HepG2 (cell line): ENCODE data around the gene NAV2. TPM values are rescaled to one million over a fixed set of nuclear protein-coding genes. Genes with fewer than 3 reads are reported as not detected.

Experiments used
- ATF2 ChIP-seq: sonication (generic); formaldehyde crosslinking; IDR thresholded peaks from 2 replicates; pipeline ENCODE4 v1.4.0; 2020; ENCODE audit warnings: missing genetic modification reagents
- CBFB ChIP-seq: sonication (generic); formaldehyde crosslinking; IDR thresholded peaks from 2 replicates; pipeline ENCODE4 v1.4.0; 2020; ENCODE audit warnings: missing genetic modification reagents
- FOXC1 ChIP-seq: sonication (generic); formaldehyde crosslinking; IDR thresholded peaks from 2 replicates; pipeline ENCODE4 v1.8.0; 2022; ENCODE audit warnings: mild to moderate bottlenecking, missing genetic modification reagents, borderline replicate concordance
- GABPB1 ChIP-seq: IDR thresholded peaks from 2 replicates; pipeline ENCODE4 v1.6.1; 2016; ENCODE audit warnings: mild to moderate bottlenecking, missing genetic modification reagents, moderate library complexity, missing compliant biosample characterization
- HMGXB3 ChIP-seq: sonication (generic); formaldehyde crosslinking; IDR thresholded peaks from 2 replicates; pipeline ENCODE4 v1.4.0; 2020; ENCODE audit warnings: missing genetic modification reagents, borderline replicate concordance
- HNRNPK ChIP-seq: fragments of 200-400 bp; formaldehyde crosslinking; IDR thresholded peaks from 2 replicates; pipeline ENCODE4 v1.6.1; 2018; ENCODE audit warnings: low read length, low read depth, moderate library complexity, mild to moderate bottlenecking; ENCODE audit not compliant: poor library complexity, severe bottlenecking
- IRF1 ChIP-seq: sonication (generic); formaldehyde crosslinking; IDR thresholded peaks from 2 replicates; pipeline ENCODE4 v1.4.0; 2020; ENCODE audit warnings: low read depth, mild to moderate bottlenecking, missing genetic modification reagents
- IRF9 ChIP-seq: sonication (generic); formaldehyde crosslinking; IDR thresholded peaks from 2 replicates; pipeline ENCODE4 v1.8.0; 2022; ENCODE audit warnings: missing genetic modification reagents, mild to moderate bottlenecking, borderline replicate concordance
- JDP2 ChIP-seq: sonication (generic); formaldehyde crosslinking; IDR thresholded peaks from 2 replicates; pipeline ENCODE4 v1.8.1; 2022; ENCODE audit warnings: missing genetic modification reagents, borderline replicate concordance
- MBNL3 ChIP-seq: fragments of 250-450 bp; sonication (Bioruptor Pico); conservative IDR thresholded peaks from 2 replicates; pipeline ENCODE4 v1.8.0; 2022; ENCODE audit warnings: mild to moderate bottlenecking, inconsistent platforms
- MYC ChIP-seq: sonication (generic); formaldehyde crosslinking; IDR thresholded peaks from 2 replicates; pipeline ENCODE4 v1.9.0; 2021; ENCODE audit warnings: missing genetic modification reagents, borderline replicate concordance
- NBN ChIP-seq: fragments of 450-650 bp; conservative IDR thresholded peaks from 2 replicates; pipeline ENCODE4 v1.6.1; 2017
- SIX1 ChIP-seq: sonication (generic); formaldehyde crosslinking; IDR thresholded peaks from 2 replicates; pipeline ENCODE4 v1.4.0; 2020; ENCODE audit warnings: missing genetic modification reagents, borderline replicate concordance
- SRF ChIP-seq: IDR thresholded peaks from 2 replicates; pipeline ENCODE4 v1.6.1; 2011; ENCODE audit warnings: mild to moderate bottlenecking, low read depth, low read length, moderate library complexity
- SUZ12 ChIP-seq: fragments of 150-350 bp; IDR thresholded peaks from 2 replicates; pipeline ENCODE4 v1.6.1; 2014; ENCODE audit warnings: low read depth, low read length
- THAP11 ChIP-seq: IDR thresholded peaks from 2 replicates; pipeline ENCODE4 v1.6.1; 2016; ENCODE audit warnings: missing biosample characterization, missing genetic modification reagents
- THRA ChIP-seq: sonication (generic); formaldehyde crosslinking; IDR thresholded peaks from 2 replicates; pipeline ENCODE4 v1.4.0; 2020; ENCODE audit warnings: missing genetic modification reagents, borderline replicate concordance
- ZNF138 ChIP-seq: sonication (generic); formaldehyde crosslinking; IDR thresholded peaks from 2 replicates; pipeline ENCODE4 v1.5.0; 2020; ENCODE audit warnings: mild to moderate bottlenecking, low read depth, missing genetic modification reagents
- ZNF3 ChIP-seq: IDR thresholded peaks from 2 replicates; pipeline ENCODE4 v1.7.0; 2017; ENCODE audit warnings: inconsistent platforms
- ZNF432 ChIP-seq: sonication (generic); formaldehyde crosslinking; IDR thresholded peaks from 2 replicates; pipeline ENCODE4 v1.5.0; 2020; ENCODE audit warnings: missing genetic modification reagents, mild to moderate bottlenecking, borderline replicate concordance
- ZNF724P ChIP-seq: sonication (generic); formaldehyde crosslinking; IDR thresholded peaks from 2 replicates; pipeline ENCODE4 v1.8.0; 2022; ENCODE audit warnings: missing genetic modification reagents, borderline replicate concordance
- polyA plus RNA-seq, 8 experiments: library from polyadenylated mRNA; depleted of rRNA in 3 of 8; stranded (reverse) in 7 of 8; unstranded in 1 of 8; fragments of >200 nt; fragmentation: Illumina TruSeq in 4 of 8; extraction: Trizol in 4 of 8; gene quantifications; 2 replicates each; pipeline versions ENCODE4 v1.2.1 to v1.2.3, GENCODE V29; 2011 to 2016; ENCODE audit warnings: low read depth in 4 of 8, missing spikeins in 1 of 8, mixed read lengths in 1 of 8; ENCODE audit not compliant: insufficient read depth in 1 of 8
- total RNA-seq, 5 experiments: library from RNA; depleted of rRNA; stranded (reverse); fragments of >200 nt; fragmentation: Illumina TruSeq; extraction: Trizol; gene quantifications; 2 replicates each; pipeline ENCODE4 v1.2.3, GENCODE V29; 2016; ENCODE audit warnings: low read depth in 1 of 5

NAV2 gene
- total and polyA plus RNA-seq, 2 of the 13 experiments (the other 11 are each of a cell fraction or from before 2014, with no cell fraction given): 9.3 to 34.6 TPM

- TF ChIP-seq HMGXB3 (CRISPR knock-in tag) (no peak), THRA (CRISPR knock-in tag) (no peak), FOXC1 (CRISPR knock-in tag) (no peak), GABPB1 (CRISPR knock-in tag) (no peak), THAP11 (CRISPR knock-in tag) (peak; percentile 21; the same call in 1 of the 2 replicates), JDP2 (no peak), CBFB (CRISPR knock-in tag) (no peak), SUZ12 (no peak), ZNF724P (CRISPR knock-in tag) (no peak), HNRNPK (no peak), ZNF432 (CRISPR knock-in tag) (no peak), MBNL3 (CRISPR knock-in tag) (no peak), SIX1 (0 out of 2 replicates have a peak, but pooled peaks have one; percentile 11), MYC (CRISPR knock-in tag) (no peak), ZNF3 (no peak), IRF9 (CRISPR knock-in tag) (no peak), SRF (0 out of 2 replicates have a peak, but pooled peaks have one; percentile 2), IRF1 (CRISPR knock-in tag) (no peak), ZNF138 (CRISPR knock-in tag) (no peak), ATF2 (CRISPR knock-in tag) (peak; percentile 46; the same call in 1 of the 2 replicates), NBN (no peak)
Observed at GRCh38 chr11:19953909-19954308, 241.3 kb downstream of the NAV2 start (continued).
